Fibroblast of villous mesenchyme (primary cell): Measurements from ENCODE around the gene GAPDH. TPM values are rescaled to one million over a fixed set of nuclear protein-coding genes. Genes with fewer than 3 reads are reported as not detected.

Experiments
- DNase-seq: peaks from one replicate; pipeline ENCODE4 v3.0.0-alpha.2; 2010; ENCODE audit warnings: low read depth
- H3K4me3 ChIP-seq: 2 replicates; pipeline ENCODE4 v1.5.1; 2011; ENCODE audit warnings: low read depth, mild to moderate bottlenecking, low read length
- CTCF ChIP-seq: IDR thresholded peaks from 2 replicates; pipeline ENCODE4 v1.5.1; 2012; ENCODE audit warnings: low read depth, mild to moderate bottlenecking, low read length; ENCODE audit not compliant: insufficient read depth
- total RNA-seq: library from RNA; depleted of rRNA; stranded (reverse); fragments of >200 nt; gene quantifications from 2 replicates; pipeline ENCODE4 v1.2.3, GENCODE V29; 2012

The GAPDH gene
- total RNA-seq, 1 donor: 6,118 TPM

- H3K4me3 ChIP-seq: no peak overlapping the region
- TF ChIP-seq CTCF: no peak
- DNase-seq: no peak
Observed at GRCh38 chr12:6550294-6551062, 16.2 kb downstream of the GAPDH start.

DNA sequence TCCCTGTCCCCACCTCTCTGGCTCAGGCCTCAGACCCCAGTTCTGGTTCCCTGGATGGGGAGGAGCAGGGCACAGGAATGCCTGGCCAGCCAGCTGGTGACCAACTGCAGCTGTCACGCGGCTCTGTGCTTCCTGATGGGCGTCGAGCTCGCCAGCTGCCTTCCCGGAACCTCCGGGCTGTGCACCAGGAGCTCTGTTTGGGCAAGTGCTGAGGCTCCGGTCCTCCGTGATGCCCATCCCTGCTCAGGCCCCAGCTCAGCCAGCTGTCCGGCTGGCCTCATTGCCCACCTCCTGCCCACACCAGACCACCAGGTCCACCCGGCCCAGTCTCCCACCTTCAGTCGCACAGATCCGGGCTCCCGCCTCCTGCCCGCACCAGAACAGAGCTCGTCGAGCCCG is 16.7 kb downstream of the GAPDH start:
- TF ChIP-seq CTCF: no peak
- no peak for DNase-seq
- no peak overlapping the region for H3K4me3 ChIP-seq

GRCh38 chr12:6551496-6552139 is 17.3 kb downstream of the GAPDH start:
- no peak for TF ChIP-seq CTCF
- peak; percentile 65 for DNase-seq
- peak overlapping the region; percentile 33 for H3K4me3 ChIP-seq

DNA sequence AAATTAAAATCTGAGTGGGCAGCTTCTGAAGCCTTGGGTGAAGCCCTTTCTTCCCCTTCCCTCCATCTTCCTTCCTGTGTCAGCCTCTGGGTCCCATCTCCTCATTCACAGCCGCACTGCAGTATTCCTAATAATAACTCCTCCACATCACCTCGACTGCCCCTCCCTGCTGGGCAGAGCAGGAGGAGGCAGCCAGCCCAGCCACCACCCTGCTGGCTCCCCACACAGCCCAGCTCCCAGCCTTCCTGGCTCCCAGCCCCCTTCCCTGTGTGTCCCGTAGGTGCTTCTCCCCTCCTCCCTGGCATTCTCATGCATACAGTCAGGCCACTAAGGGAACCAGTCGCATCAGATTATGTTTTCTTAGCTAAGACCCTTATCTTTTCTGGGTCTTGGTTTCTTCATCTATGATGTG is 17.8 kb downstream of the GAPDH start:
- no peak for TF ChIP-seq CTCF
- H3K4me3 ChIP-seq: peak overlapping the region; percentile 33
- DNase-seq: peak; percentile 54

GRCh38 chr12:6553051-6553868 is 18.9 kb downstream of the GAPDH start:
- peak; percentile 76 for DNase-seq
- no peak for TF ChIP-seq CTCF
- peak overlapping the region; percentile 81 for H3K4me3 ChIP-seq

- H3K4me3 ChIP-seq: peak overlapping the region; percentile 81
- peak; percentile 66 for TF ChIP-seq CTCF
- DNase-seq: peak; percentile 70
Observed at GRCh38 chr12:6554168-6555017, 20.1 kb downstream of the GAPDH start.
